CD14-positive monocyte (primary cell): ENCODE results near the gene ALDH3A2. TPM values are rescaled to one million over a fixed set of nuclear protein-coding genes. Genes with fewer than 3 reads are reported as not detected.

Experiments
- DNase-seq, 3 donors: peaks; one replicate each; pipeline ENCODE4 v3.0.0-alpha.2; 2011 to 2022
- H2AFZ ChIP-seq: 2 replicates; pipeline ENCODE4 v1.6.0; 2012; ENCODE audit warnings: mild to moderate bottlenecking, low read depth, low read length, inconsistent platforms; ENCODE audit not compliant: insufficient read depth, poor library complexity, severe bottlenecking
- H3K27ac ChIP-seq, 2 donors: 1 replicate in 1 of 2; 2 replicates in 1 of 2; pipeline ENCODE4 v1.5.1; 2012 to 2013; ENCODE audit warnings: low read length in 2 of 2, control low read depth in 1 of 2, inconsistent platforms in 1 of 2, low read depth in 1 of 2, mild to moderate bottlenecking in 1 of 2
- H3K27me3 ChIP-seq, 2 donors: one replicate each; pipeline versions ENCODE4 v1.6.0 to v1.6.1; 2011 to 2013; ENCODE audit warnings: low read length in 2 of 2; ENCODE audit not compliant: control insufficient read depth in 2 of 2, insufficient read depth in 2 of 2
- H3K36me3 ChIP-seq, 2 donors: replicated peaks in 1 of 2; 1 replicate in 1 of 2; 2 replicates in 1 of 2; pipeline versions ENCODE4 v1.5.1 to v1.6.1; 2012 to 2013; ENCODE audit warnings: low read length in 2 of 2, control low read depth in 1 of 2, inconsistent platforms in 1 of 2, mild to moderate bottlenecking in 1 of 2; ENCODE audit not compliant: insufficient read depth in 2 of 2, control insufficient read depth in 1 of 2
- H3K4me1 ChIP-seq, 2 donors: 1 replicate in 1 of 2; 2 replicates in 1 of 2; pipeline versions ENCODE4 v1.5.1 to v1.6.1; 2012 to 2013; ENCODE audit warnings: low read length in 2 of 2, control low read depth in 1 of 2, inconsistent platforms in 1 of 2, mild to moderate bottlenecking in 1 of 2, moderate library complexity in 1 of 2; ENCODE audit not compliant: insufficient read depth in 2 of 2, control insufficient read depth in 1 of 2
- H3K4me2 ChIP-seq: replicated peaks from 2 replicates; pipeline ENCODE3; 2012; ENCODE audit warnings: low read length, moderate library complexity, mild to moderate bottlenecking; ENCODE audit not compliant: poor library complexity, severe bottlenecking; ENCODE audit errors: extremely low read depth
- H3K4me3 ChIP-seq, 3 experiments: fragments of 200-600 bp in 1 of 3; sonication (generic) in 1 of 3; replicated peaks in 1 of 3; 1 replicate in 2 of 3; 2 replicates in 1 of 3; pipeline ENCODE4 v1.5.1; 2011 to 2013; ENCODE audit warnings: low read length in 3 of 3, mild to moderate bottlenecking in 3 of 3, control low read depth in 2 of 3, low read depth in 2 of 3, inconsistent platforms in 1 of 3, moderate library complexity in 1 of 3
- H3K79me2 ChIP-seq: 2 replicates; pipeline ENCODE4 v1.6.0; 2012; ENCODE audit warnings: mild to moderate bottlenecking, control low read depth, inconsistent platforms, low read length, moderate library complexity; ENCODE audit not compliant: insufficient read depth
- H3K9ac ChIP-seq: 2 replicates; pipeline ENCODE4 v1.6.0; 2017; ENCODE audit warnings: low read length, mild to moderate bottlenecking; ENCODE audit not compliant: insufficient read depth, poor library complexity, severe bottlenecking
- H3K9me3 ChIP-seq, 2 donors: replicated peaks in 1 of 2; 1 replicate in 1 of 2; 2 replicates in 1 of 2; pipeline versions ENCODE4 v1.5.1 to v1.6.1; 2012 to 2013; ENCODE audit warnings: low read length in 2 of 2, control low read depth in 1 of 2; ENCODE audit not compliant: control insufficient read depth in 1 of 2, insufficient read depth in 1 of 2
- H4K20me1 ChIP-seq: 2 replicates; pipeline ENCODE4 v1.6.0; 2012; ENCODE audit warnings: mild to moderate bottlenecking, low read length, control low read depth, moderate library complexity; ENCODE audit not compliant: insufficient read depth
- H3K27ac Mint-ChIP-seq, 7 donors: one replicate each; pipeline ENCODE4 v1.8.0; 2020; ENCODE audit warnings: mild to moderate bottlenecking in 7 of 7, mixed read lengths in 7 of 7, moderate library complexity in 6 of 7, inconsistent platforms in 2 of 7
- H3K27me3 Mint-ChIP-seq, 3 donors: one replicate each; pipeline ENCODE4 v1.8.0; 2021 to 2022; ENCODE audit warnings: low read depth in 3 of 3, mild to moderate bottlenecking in 3 of 3, mixed read lengths in 3 of 3, moderate library complexity in 3 of 3, inconsistent platforms in 1 of 3
- H3K36me3 Mint-ChIP-seq, 2 donors: one replicate each; pipeline ENCODE4 v1.8.0; 2020; ENCODE audit warnings: mixed read lengths in 2 of 2, inconsistent platforms in 1 of 2, mild to moderate bottlenecking in 1 of 2
- H3K4me1 Mint-ChIP-seq: one replicate; pipeline ENCODE4 v1.8.0; 2020; ENCODE audit warnings: mild to moderate bottlenecking, mixed read lengths
- H3K4me3 Mint-ChIP-seq, 2 donors: one replicate each; pipeline ENCODE4 v1.8.0; 2020; ENCODE audit warnings: mild to moderate bottlenecking in 2 of 2, mixed read lengths in 2 of 2, moderate library complexity in 1 of 2
- H3K9me3 Mint-ChIP-seq, 7 donors: one replicate each; pipeline ENCODE4 v1.8.0; 2020 to 2022; ENCODE audit warnings: mixed read lengths in 7 of 7, mild to moderate bottlenecking in 6 of 7, moderate library complexity in 6 of 7, inconsistent platforms in 2 of 7
- WGBS: methylation state at CpG from one replicate; pipeline ENCODE4 v1.1.5; 2013; ENCODE audit warnings: missing lambda C conversion rate; ENCODE audit not compliant: insufficient coverage; 5-methylcytosine and 5-hydroxymethylcytosine counted together
- intact Hi-C, 2 donors: fragments of 100-400 bp; cut with micrococcal nuclease; formaldehyde crosslinking; loops; one replicate each; pipeline versions ENCODE4 v1.15.0 to v1.15.1; 2023
- polyA plus RNA-seq, 3 donors: library from polyadenylated mRNA; depleted of rRNA in 1 of 3; unstranded in 2 of 3; stranded (reverse) in 1 of 3; fragments of 300-500 nt in 2 of 3; fragments of >200 nt in 1 of 3; fragmentation: Illumina TruSeq in 2 of 3; gene quantifications; 1 replicate in 2 of 3; 2 replicates in 1 of 3; pipeline ENCODE4 v1.2.3, GENCODE V29; 2012 to 2021
- TF ChIP-seq, protein P1 (sequence below): fragments of 200-600 bp; IDR thresholded peaks from one replicate; pipeline ENCODE4 v1.8.0; 2022; ENCODE audit warnings: antibody characterized with exemption, mild to moderate bottlenecking

ALDH3A2 gene
- polyA plus RNA-seq, 3 donors: 22.5 to 58.0 (median 50.3) TPM

DNA sequence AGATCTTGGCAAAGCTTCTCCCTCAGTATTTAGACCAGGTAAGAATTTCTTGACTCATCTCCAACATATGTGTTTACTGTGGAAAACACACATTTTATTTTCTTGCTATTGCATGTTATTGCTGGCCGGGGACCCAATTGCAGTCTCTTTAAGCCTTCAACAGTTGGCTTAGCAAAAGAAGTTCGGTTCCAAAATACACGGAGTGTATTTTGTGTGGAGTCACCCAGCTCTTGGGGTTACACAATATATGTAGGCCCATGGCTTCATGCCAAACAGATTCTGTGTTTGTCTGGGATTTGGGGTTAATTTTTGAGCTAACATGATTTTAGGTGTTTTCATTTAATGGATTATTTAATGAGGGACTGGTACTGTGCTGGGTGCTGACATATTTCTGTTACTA lies 4.0 kb downstream of the ALDH3A2 start:
- no peak overlapping the region for H2AFZ ChIP-seq
- no peak for DNase-seq
- no peak overlapping the region for H3K4me3 ChIP-seq
- Mint-ChIP-seq H3K9me3 (peaks cover 0 to 11% (median 5%) of the 10 kb centered on the region in 7 donors), H3K4me1 (peaks cover 60% of the 10 kb centered on the region), H3K36me3 (peaks cover 47 to 54% of the 10 kb centered on the region in 2 donors), H3K27ac (peak overlapping the region in 1 of 7 donors; percentile 50), H3K27me3 (no peaks in the 10 kb centered on the region), H3K4me3 (no peak overlapping the region)
- no peak overlapping the region for H3K27ac ChIP-seq
- H3K27me3 ChIP-seq: no peaks in the 10 kb centered on the region
- no peak overlapping the region for H3K4me2 ChIP-seq
- no peak overlapping the region for H3K9ac ChIP-seq
- WGBS: 40% methylated on average over 3 of the region's 3 CpGs
- intact Hi-C loops: loop anchor here in 1 of 2 donors (10.0 kb wide), 1 partner anchor 102 kb away; no protein-coding TSS in a partner anchor
- peaks cover 17 to 64% of the 10 kb centered on the region in 2 donors for H3K4me1 ChIP-seq
- H3K79me2 ChIP-seq: peaks cover 43% of the 10 kb centered on the region
- H3K9me3 ChIP-seq: no peaks in the 10 kb centered on the region
- TF ChIP-seq, protein P1, sequence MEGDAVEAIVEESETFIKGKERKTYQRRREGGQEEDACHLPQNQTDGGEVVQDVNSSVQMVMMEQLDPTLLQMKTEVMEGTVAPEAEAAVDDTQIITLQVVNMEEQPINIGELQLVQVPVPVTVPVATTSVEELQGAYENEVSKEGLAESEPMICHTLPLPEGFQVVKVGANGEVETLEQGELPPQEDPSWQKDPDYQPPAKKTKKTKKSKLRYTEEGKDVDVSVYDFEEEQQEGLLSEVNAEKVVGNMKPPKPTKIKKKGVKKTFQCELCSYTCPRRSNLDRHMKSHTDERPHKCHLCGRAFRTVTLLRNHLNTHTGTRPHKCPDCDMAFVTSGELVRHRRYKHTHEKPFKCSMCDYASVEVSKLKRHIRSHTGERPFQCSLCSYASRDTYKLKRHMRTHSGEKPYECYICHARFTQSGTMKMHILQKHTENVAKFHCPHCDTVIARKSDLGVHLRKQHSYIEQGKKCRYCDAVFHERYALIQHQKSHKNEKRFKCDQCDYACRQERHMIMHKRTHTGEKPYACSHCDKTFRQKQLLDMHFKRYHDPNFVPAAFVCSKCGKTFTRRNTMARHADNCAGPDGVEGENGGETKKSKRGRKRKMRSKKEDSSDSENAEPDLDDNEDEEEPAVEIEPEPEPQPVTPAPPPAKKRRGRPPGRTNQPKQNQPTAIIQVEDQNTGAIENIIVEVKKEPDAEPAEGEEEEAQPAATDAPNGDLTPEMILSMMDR: no peak
- peaks cover 46 to 67% of the 10 kb centered on the region in 2 donors for H3K36me3 ChIP-seq
- H4K20me1 ChIP-seq: peaks cover 41% of the 10 kb centered on the region

DNA sequence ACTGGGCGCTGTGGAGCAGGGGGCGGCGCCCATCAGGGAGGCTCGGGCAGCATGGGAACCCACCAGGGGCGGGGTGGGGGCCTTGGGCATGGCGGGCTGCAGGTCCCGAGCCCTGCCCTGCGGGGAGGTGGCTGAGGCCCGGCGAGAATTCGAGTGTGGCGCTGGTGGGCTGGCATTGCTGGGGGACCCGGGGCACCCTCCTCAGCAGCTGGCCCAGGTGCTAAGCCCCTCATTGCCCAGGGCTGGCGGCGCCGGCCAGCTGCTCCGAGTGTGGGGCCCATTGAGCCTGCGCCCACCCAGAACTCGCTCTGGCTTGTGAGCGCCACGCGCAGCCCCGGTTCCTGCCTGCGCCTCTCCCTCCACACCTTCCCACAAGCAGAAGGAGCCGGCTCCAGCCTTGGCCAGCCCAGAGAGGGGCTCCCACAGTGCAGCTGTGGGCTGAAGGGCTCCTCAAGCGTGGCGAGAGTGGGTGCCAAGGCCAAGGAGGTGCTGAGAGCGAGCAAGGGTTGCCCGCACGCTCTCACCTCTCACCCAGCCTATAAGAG lies 5.9 kb downstream of the ALDH3A2 start:
- Histone ChIP-seq H4K20me1 (peaks cover 41% of the 10 kb centered on the region), H3K9me3 (no peaks in the 10 kb centered on the region), H3K4me2 (no peak overlapping the region), H3K4me1 (peaks cover 10 to 46% of the 10 kb centered on the region in 2 donors), H3K36me3 (peaks cover 48 to 86% of the 10 kb centered on the region in 2 donors), H3K27ac (no peak overlapping the region), H3K4me3 (no peak overlapping the region), H3K9ac (no peak overlapping the region), H2AFZ (no peak overlapping the region), H3K79me2 (peaks cover 34% of the 10 kb centered on the region), H3K27me3 (no peaks in the 10 kb centered on the region)
- Mint-ChIP-seq H3K27ac (no peak overlapping the region), H3K4me1 (peaks cover 51% of the 10 kb centered on the region), H3K4me3 (no peak overlapping the region), H3K27me3 (peaks cover 0 to 1% (median 0%) of the 10 kb centered on the region in 3 donors), H3K9me3 (peaks cover 0 to 11% (median 5%) of the 10 kb centered on the region in 7 donors), H3K36me3 (peaks cover 65 to 72% of the 10 kb centered on the region in 2 donors)
- TF ChIP-seq, protein P1: no peak
- 98% methylated on average over 23 of the region's 30 CpGs for WGBS
- intact Hi-C loops: loop anchor here in 1 of 2 donors (10.0 kb wide), 1 partner anchor 100 kb away; no protein-coding TSS in a partner anchor
- no peak for DNase-seq
